ACHN (cell line): Measurements from ENCODE around the gene DOCK11.
"Not testable (repeated sequence)": the region's sequence is repeated elsewhere in the genome, so short reads cannot be mapped to it uniquely, and the experiment has no call there.

ENCODE experiments used
- DNase-seq: peaks from one replicate; pipeline ENCODE4 v3.0.0-alpha.2; 2015
- in situ Hi-C: cut with HindIII; loops from 2 replicates; pipeline ENCODE4 v1.10.0; 2017; ENCODE audit warnings: low sequenced_read_pairs, low pct_ligation_motif_present, low pct_unique_long_range_greater_than_20kb

DOCK11 gene

DNA sequence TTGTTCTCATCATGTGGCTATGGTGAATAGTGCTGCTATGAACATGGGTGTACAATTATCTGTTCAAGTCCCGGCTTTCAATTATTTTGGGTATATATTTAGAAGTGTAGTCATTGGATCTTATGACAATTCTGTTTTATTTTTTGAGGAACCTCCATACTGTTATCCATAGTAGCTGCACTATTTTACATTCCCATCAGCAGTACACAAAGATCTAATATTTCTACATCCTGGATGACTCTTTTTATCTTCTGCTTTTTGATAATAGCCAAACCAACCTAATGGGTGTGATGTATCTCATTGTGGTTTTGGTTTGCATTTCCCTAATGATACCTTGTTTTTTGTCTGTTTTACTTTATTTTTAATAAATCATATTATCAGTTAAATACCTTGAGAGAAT, 218.9 kb downstream of the DOCK11 start:
- in situ Hi-C loops = no loop called here
- no peak for DNase-seq

DNA sequence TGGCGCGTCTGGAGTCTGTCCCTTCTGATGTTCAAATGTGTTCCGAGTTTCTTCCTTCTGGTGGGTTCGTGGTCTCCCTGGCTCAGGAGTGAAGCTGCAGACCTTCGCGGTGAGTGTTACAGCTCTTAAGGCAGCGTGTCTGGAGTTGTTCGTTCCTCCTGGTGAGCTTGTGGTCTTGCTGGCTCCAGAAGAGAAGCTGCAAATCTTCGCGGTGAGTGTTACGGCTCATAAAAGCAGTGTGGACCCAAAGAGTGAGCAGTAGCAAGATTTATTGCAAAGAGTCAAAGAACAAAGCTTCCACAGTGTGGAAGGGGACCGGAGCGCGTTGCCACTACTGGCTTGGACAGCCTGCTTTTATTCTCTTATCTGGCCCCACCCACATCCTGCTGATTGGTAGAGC, 220.3 kb downstream of the DOCK11 start:
- in situ Hi-C loops, DNase-seq: not testable (repeated sequence)

- DNase-seq, in situ Hi-C loops: not testable (repeated sequence)
Observed at GRCh38 chrX:118716833-118717232, 221.2 kb downstream of the DOCK11 start.

DNA sequence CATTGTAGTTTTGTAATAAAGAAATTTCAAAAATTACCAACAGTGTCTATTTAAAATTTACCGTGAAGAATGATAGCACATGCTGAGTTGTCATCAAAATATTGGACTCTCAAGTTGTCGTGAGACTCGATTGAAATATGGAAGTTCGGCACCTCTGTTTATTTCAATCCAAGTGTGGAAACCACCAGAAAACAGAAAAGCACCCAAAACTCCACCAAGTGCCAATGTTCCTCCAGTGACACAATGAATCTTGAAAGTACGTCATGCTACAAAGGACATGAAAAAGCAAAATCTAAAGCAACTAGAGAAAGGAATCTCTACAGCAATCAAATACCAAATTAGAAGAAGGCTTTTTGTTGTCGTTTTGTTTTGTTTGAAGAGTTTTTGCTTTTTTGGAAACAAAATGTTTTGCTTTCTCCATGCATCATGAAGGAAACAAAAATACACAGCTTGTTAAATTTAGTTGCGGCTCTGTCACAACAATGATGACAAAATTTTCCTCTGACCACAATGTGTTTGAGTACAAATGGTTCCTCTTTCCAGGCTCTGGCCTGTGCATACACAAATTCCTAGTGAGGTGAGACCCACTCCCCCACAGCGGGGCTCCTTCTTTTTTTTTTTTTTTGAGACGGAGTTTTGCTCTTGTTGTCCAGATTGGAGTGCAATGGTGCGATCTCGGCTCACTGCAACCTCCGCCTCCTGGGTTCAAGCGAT, 222.2 kb downstream of the DOCK11 start:
- DNase-seq = no peak
- in situ Hi-C loops = no loop called here

DNA sequence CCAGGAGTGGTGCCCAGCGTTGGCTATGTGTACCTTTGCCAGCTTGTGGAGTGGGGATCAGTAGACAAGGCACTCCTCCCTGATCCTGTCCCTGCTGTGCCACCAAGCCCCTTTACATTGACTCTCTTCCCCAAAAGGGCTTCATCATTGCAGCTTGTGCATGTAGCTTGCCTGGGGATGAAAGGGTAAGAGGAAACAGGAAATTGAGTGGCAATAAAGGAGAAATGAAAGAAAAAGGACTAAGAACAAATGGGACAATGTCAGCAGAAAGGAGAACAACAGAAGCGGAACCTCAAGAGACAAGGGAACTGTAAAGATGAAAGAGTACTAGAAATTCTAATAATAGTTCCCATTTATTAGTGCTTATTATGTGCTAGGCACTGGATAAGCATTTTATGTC, 223.1 kb downstream of the DOCK11 start:
- in situ Hi-C loops = no loop called here
- no peak for DNase-seq

- no peak for DNase-seq
- in situ Hi-C loops = no loop called here
Observed at GRCh38 chrX:118720058-118720707, 224.6 kb downstream of the DOCK11 start.

DNA sequence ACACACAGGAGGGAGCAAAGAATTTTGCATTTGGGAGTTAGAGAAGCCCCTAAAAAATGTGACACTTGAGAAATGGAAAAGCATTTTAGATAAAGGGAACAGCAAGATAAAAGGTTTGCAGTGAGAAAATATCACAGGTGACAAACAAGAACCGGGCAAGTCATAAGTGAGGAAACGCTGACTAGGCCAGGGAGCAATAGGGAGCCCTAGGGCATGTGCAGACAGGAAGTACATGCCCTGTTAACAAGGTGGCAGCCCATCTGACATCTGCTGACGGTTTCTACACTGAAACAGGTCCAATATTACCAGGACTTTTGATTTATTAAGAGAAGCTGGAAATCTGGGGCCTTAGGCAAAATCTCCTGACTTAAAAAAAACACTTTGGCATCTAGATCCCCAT, 227.8 kb downstream of the DOCK11 start:
- DNase-seq = no peak
- in situ Hi-C loops = no loop called here

DNA sequence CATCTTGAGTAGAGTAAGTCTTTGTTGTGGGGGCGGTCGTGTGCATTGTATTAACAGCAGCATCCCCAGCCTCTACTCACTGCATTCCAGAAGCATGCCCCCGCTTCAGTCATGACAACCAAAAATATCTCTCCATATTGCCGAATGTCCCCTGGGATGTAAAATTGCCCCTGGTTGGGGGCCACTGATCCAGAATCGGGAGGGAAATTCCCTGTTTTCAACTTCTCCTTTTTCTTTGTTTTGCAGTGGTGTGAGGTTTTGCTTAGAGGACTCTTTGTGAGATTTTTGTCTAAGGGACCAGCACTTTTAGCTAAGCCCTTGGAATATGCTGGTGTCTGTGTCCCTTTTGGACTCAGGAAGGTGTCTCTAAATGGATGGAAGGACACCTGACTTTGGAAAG, 228.8 kb downstream of the DOCK11 start:
- in situ Hi-C loops = no loop called here
- no peak for DNase-seq

GRCh38 chrX:118724775-118725174, 229.2 kb downstream of the DOCK11 start:
- DNase-seq = no peak
- in situ Hi-C loops = no loop called here

GRCh38 chrX:118726396-118726795, 230.8 kb downstream of the DOCK11 start:
- no peak for DNase-seq
- in situ Hi-C loops = no loop called here

- in situ Hi-C loops = no loop called here
- peak; percentile 82 for DNase-seq
Observed at GRCh38 chrX:118726887-118727685, 231.5 kb downstream of the DOCK11 start, which contains the start of gene IL13RA1. Gene IL13RA1, plus strand, starts transcription at chrX:118727606. Its CDS starts 33 bp downstream, at chrX:118727639.

GRCh38 chrX:118727686-118728339, 232.2 kb downstream of the DOCK11 start:
- DNase-seq = peak; percentile 10
- in situ Hi-C loops = no loop called here

DNA sequence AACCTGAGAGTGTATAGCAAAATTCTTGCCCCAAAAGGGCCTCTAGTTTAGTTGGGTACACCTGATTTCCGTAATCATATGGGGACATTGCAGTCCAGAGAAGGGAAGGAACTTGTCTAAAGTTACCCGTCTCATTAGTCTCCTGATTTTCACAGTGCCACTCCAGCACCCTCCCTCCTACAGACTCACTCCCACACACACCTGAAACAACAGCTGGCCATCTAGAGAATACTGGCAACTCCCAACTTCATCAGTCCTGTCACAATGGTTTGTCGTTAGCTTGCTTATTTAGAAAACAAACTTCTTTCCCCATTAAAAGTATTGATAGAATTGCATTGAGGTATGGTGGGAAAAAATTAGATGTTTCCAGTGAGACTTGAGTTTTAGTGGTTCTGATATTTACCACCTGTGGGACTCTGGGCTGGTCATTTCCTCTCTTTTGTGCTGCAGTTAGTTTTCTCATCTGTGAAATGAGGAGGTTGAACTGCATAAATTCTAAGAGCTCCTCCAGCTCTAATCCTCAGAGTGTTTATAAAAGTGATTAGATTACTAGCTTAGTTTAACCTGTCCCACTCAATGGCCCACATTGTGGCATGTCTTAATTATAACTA, 233.5 kb downstream of the DOCK11 start:
- DNase-seq = no peak
- in situ Hi-C loops = no loop called here

- DNase-seq = no peak
- in situ Hi-C loops = no loop called here
Observed at GRCh38 chrX:118730500-118731247, 235.1 kb downstream of the DOCK11 start.

GRCh38 chrX:118732551-118732950, 236.9 kb downstream of the DOCK11 start:
- DNase-seq, in situ Hi-C loops: not testable (repeated sequence)

GRCh38 chrX:118734909-118735308, 239.3 kb downstream of the DOCK11 start:
- no peak for DNase-seq
- in situ Hi-C loops = no loop called here
